Neural progenitor cell (in vitro differentiated cells): Measurements from ENCODE around the gene RIT1. TPM values are rescaled to one million over a fixed set of nuclear protein-coding genes. Genes with fewer than 3 reads are reported as not detected.

ENCODE experiments used
- DNase-seq: peaks from one replicate; pipeline ENCODE4 v3.0.0-alpha.2; 2016; ENCODE audit warnings: low spot score
- H2AFZ ChIP-seq: fragments of 200-600 bp; sonication (generic); replicated peaks from 2 replicates; pipeline ENCODE4 v1.6.1; 2016; ENCODE audit warnings: antibody characterized with exemption
- H3F3A ChIP-seq: fragments of 200-600 bp; sonication (generic); 2 replicates; pipeline ENCODE4 v1.6.1; 2016; ENCODE audit warnings: antibody characterized with exemption, low read depth
- H3K27ac ChIP-seq: fragments of 200-600 bp; sonication (generic); 2 replicates; pipeline ENCODE4 v1.5.1; 2016; ENCODE audit warnings: mild to moderate bottlenecking
- H3K27me3 ChIP-seq: fragments of 200-600 bp; sonication (generic); 2 replicates; pipeline ENCODE4 v1.6.1; 2016; ENCODE audit warnings: mild to moderate bottlenecking, moderate library complexity
- H3K36me3 ChIP-seq: fragments of 200-600 bp; sonication (generic); 2 replicates; pipeline ENCODE4 v1.5.1; 2016
- H3K4me1 ChIP-seq: fragments of 200-600 bp; sonication (generic); 2 replicates; pipeline ENCODE4 v1.6.1; 2016; ENCODE audit warnings: mixed run types
- H3K4me2 ChIP-seq: fragments of 200-600 bp; sonication (generic); 2 replicates; pipeline ENCODE4 v1.6.1; 2016
- H3K4me3 ChIP-seq: fragments of 200-600 bp; sonication (generic); 2 replicates; pipeline ENCODE4 v1.5.1; 2016
- H3K79me2 ChIP-seq: fragments of 200-600 bp; sonication (generic); 2 replicates; pipeline ENCODE4 v1.6.1; 2016; ENCODE audit warnings: low read depth
- H3K9ac ChIP-seq: fragments of 200-600 bp; sonication (generic); 2 replicates; pipeline ENCODE4 v1.6.1; 2016
- H3K9me3 ChIP-seq: fragments of 200-600 bp; sonication (generic); 2 replicates; pipeline ENCODE4 v1.5.1; 2016; ENCODE audit warnings: low read depth
- H4K20me1 ChIP-seq: fragments of 200-600 bp; sonication (generic); 2 replicates; pipeline ENCODE4 v1.6.1; 2016; ENCODE audit warnings: low read depth
- H3K27ac Mint-ChIP-seq: 3 replicates; pipeline ENCODE4 v1.8.0; 2021; ENCODE audit warnings: mixed read lengths
- H3K27me3 Mint-ChIP-seq: 2 replicates; pipeline ENCODE4 v1.8.0; 2022; ENCODE audit warnings: low read depth, mild to moderate bottlenecking, inconsistent platforms, moderate library complexity, mixed read lengths; ENCODE audit not compliant: insufficient read depth
- H3K36me3 Mint-ChIP-seq: 3 replicates; pipeline ENCODE4 v1.8.0; 2021; ENCODE audit warnings: mixed read lengths
- H3K4me1 Mint-ChIP-seq: 3 replicates; pipeline ENCODE4 v1.8.0; 2021; ENCODE audit warnings: mixed read lengths
- H3K4me3 Mint-ChIP-seq: 3 replicates; pipeline ENCODE4 v1.8.0; 2021; ENCODE audit warnings: mild to moderate bottlenecking, moderate library complexity, mixed read lengths
- H3K9me3 Mint-ChIP-seq: 3 replicates; pipeline ENCODE4 v1.8.0; 2020; ENCODE audit warnings: mixed read lengths
- EZH2 ChIP-seq: fragments of 200-600 bp; sonication (generic); IDR thresholded peaks from 2 replicates; pipeline ENCODE4 v1.6.1; 2017; ENCODE audit warnings: antibody characterized with exemption, mild to moderate bottlenecking, moderate library complexity
- EZH2phosphoT487 ChIP-seq: fragments of 200-600 bp; sonication (generic); IDR thresholded peaks from 2 replicates; pipeline ENCODE4 v1.6.1; 2017; ENCODE audit warnings: antibody characterized with exemption
- total RNA-seq: library from RNA; depleted of rRNA; stranded (reverse); fragments of >200 nt; gene quantifications from 2 replicates; pipeline ENCODE4 v1.2.3, GENCODE V29; 2015; ENCODE audit warnings: low replicate concordance
- TF ChIP-seq, protein P1 (sequence below): fragments of 200-600 bp; sonication (generic); IDR thresholded peaks from 2 replicates; pipeline ENCODE4 v1.5.1; 2017; ENCODE audit warnings: antibody characterized with exemption, mild to moderate bottlenecking

Gene RIT1
- total RNA-seq, 1 donor from 2014 or later: 51.3 TPM

DNA sequence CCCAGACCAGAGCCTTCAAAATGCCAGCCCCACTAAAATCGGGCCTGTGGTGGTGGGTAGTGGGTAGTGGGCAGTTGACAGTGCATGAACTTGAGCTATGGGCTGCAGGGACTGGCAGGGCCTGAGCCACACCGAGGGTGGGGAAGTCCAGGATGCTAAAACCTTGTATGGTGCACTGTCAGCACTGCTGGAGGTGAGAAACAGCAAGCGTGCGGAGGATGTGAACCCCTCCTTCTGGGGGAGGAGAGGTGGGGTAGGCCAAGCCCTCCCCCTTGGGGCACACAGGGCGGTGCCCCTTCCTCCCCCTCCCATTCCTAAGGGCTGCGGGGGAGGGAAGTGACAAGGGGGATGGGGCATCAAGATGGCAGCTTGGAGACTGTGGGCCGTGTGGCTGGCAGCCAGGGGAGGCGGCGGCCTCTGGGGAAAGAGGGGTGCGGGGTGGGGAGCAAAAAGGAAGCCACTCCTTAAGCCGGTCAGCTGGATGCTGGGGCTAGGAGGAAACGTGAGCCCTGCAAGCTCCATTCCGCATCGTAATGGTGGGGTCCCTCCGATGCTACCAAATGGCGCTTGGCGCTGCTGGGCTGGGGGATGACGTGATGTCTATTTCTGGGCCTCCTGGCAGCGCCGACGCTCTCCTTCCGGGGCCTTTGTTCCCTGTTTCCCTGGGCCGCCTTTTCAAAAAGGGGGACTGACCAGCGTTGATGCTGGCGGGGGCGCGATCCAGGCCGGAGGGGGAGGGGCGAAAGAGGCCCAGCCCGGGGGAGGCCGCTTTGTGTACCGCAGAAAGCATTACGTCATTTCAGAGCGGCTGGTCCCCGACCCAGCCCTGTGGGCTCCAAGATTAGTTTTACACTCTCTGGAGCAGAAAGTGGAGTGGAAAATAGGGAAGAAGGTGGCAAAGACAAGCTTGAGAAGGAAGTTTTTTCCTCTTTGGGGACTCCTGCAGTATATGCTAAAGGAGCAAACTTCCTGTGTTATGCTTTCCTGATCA, 51.0 kb downstream of the RIT1 start:
- Histone ChIP-seq H3K4me3 (no peak overlapping the region), H3K36me3 (no peaks in the 10 kb centered on the region), H2AFZ (no peak overlapping the region), H3K9ac (peak overlapping the region; percentile 24), H3K27me3 (peaks cover 32% of the 10 kb centered on the region), H3K4me2 (no peak overlapping the region), H4K20me1 (no peaks in the 10 kb centered on the region), H3K9me3 (no peaks in the 10 kb centered on the region), H3K27ac (no peak overlapping the region), H3K4me1 (peaks cover 6% of the 10 kb centered on the region), H3F3A (peaks cover 22% of the 10 kb centered on the region), H3K79me2 (peaks cover 22% of the 10 kb centered on the region)
- Mint-ChIP-seq H3K36me3 (peaks cover 3% of the 10 kb centered on the region), H3K27me3 (peaks cover 3% of the 10 kb centered on the region), H3K9me3 (no peaks in the 10 kb centered on the region), H3K27ac (no peak overlapping the region), H3K4me1 (peaks cover 35% of the 10 kb centered on the region), H3K4me3 (peak overlapping the region; percentile 89)
- TF ChIP-seq EZH2: no peak
- no peak for TF ChIP-seq EZH2phosphoT487
- TF ChIP-seq, protein P1, sequence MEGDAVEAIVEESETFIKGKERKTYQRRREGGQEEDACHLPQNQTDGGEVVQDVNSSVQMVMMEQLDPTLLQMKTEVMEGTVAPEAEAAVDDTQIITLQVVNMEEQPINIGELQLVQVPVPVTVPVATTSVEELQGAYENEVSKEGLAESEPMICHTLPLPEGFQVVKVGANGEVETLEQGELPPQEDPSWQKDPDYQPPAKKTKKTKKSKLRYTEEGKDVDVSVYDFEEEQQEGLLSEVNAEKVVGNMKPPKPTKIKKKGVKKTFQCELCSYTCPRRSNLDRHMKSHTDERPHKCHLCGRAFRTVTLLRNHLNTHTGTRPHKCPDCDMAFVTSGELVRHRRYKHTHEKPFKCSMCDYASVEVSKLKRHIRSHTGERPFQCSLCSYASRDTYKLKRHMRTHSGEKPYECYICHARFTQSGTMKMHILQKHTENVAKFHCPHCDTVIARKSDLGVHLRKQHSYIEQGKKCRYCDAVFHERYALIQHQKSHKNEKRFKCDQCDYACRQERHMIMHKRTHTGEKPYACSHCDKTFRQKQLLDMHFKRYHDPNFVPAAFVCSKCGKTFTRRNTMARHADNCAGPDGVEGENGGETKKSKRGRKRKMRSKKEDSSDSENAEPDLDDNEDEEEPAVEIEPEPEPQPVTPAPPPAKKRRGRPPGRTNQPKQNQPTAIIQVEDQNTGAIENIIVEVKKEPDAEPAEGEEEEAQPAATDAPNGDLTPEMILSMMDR: no peak
- DNase-seq: peak; percentile 53

DNA sequence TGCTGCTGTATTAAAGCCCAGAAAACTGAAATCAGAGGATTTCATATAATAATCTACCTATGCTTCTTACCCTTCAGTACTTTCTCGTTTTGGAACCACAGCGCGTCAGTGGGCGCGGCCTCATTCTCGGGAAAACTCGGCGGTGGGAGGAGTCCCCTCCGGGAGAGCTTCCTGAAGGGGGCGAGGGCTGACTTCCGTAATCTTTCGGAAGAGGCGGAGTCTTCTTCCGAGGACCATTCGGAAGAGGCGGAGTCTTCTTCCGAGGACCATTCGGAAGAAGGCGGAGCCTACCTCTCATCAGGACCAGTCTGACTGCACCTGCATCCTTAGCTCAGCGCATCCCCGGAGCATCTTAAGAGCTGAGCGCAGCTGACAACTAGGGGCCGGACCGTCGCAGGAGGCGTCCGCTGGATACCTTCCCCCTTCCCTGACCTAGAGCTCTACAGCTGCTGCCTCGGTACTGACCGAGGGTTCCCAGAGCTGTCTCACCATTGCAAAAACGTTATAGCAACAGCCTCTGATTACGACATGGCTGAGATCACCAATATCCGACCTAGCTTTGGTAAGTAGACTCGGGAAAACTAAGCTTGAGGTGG, 51.8 kb downstream of the RIT1 start, which contains the start of gene SYT11:
TSS of gene SYT11 (plus strand) at position 334 of the 596 bp plus-strand sequence. CDS start at position 529, 195 bp downstream.
- Histone ChIP-seq H3K9ac (no peak within 1 kb of the TSS), H3K27me3 (peaks cover 32% of the 10 kb centered on the region), H2AFZ (no peak within 1 kb of the TSS), H3K9me3 (no peaks in the 10 kb centered on the region), H3K27ac (no peak within 1 kb of the TSS), H3K4me1 (peaks cover 6% of the 10 kb centered on the region), H3K36me3 (no peaks in the 10 kb centered on the region), H3F3A (peaks cover 22% of the 10 kb centered on the region), H3K79me2 (peaks cover 31% of the 10 kb centered on the region), H3K4me3 (peak within 1 kb of the TSS; percentile 50), H3K4me2 (peak within 1 kb of the TSS; percentile 58), H4K20me1 (no peaks in the 10 kb centered on the region)
- TF ChIP-seq EZH2phosphoT487: no peak
- no peak for TF ChIP-seq EZH2
- TF ChIP-seq, protein P1: no peak
- peaks cover 8% of the 10 kb centered on the region for H3K36me3 Mint-ChIP-seq
- H3K27me3 Mint-ChIP-seq: peaks cover 3% of the 10 kb centered on the region
- peaks cover 35% of the 10 kb centered on the region for H3K4me1 Mint-ChIP-seq
- peak within 1 kb of the TSS; percentile 89 for H3K27ac Mint-ChIP-seq
- H3K9me3 Mint-ChIP-seq: no peaks in the 10 kb centered on the region
- H3K4me3 Mint-ChIP-seq: peak within 1 kb of the TSS; percentile 98
- peak; percentile 99 for DNase-seq

DNA sequence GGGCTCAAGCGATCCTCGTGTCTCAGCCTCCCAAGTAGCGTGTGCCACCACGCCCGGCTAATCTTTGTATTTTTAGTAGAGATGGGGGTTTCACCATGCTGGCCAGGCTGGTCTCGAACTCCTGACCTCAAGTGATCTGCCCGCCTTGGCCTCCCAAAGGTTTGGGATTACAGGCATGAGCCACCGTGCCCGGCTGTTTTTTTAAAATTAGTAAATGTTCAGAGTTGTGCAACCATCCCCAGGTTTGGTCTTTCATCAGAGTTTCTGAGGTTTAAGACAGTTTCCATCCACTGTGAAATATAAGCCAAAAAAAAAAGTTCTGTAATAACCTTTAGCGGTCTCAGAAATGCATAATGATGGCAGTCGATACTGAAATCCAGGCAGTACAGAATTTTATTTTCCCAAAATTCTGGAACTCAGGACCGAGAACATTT, 52.3 kb downstream of the RIT1 start:
- H3K4me1 Mint-ChIP-seq: peaks cover 35% of the 10 kb centered on the region
- Histone ChIP-seq H3K79me2 (peaks cover 36% of the 10 kb centered on the region), H3K27me3 (peaks cover 32% of the 10 kb centered on the region), H2AFZ (no peak overlapping the region), H3F3A (peaks cover 22% of the 10 kb centered on the region), H3K27ac (no peak overlapping the region), H3K4me3 (peak overlapping the region; percentile 50), H4K20me1 (no peaks in the 10 kb centered on the region), H3K4me1 (peaks cover 6% of the 10 kb centered on the region), H3K4me2 (peak overlapping the region; percentile 58), H3K36me3 (no peaks in the 10 kb centered on the region), H3K9me3 (no peaks in the 10 kb centered on the region), H3K9ac (no peak overlapping the region)
- peaks cover 9% of the 10 kb centered on the region for H3K36me3 Mint-ChIP-seq
- no peaks in the 10 kb centered on the region for H3K9me3 Mint-ChIP-seq
- peaks cover 3% of the 10 kb centered on the region for H3K27me3 Mint-ChIP-seq
- TF ChIP-seq EZH2: no peak
- peak overlapping the region; percentile 89 for H3K4me3 Mint-ChIP-seq
- peak overlapping the region; percentile 89 for H3K27ac Mint-ChIP-seq
- no peak for DNase-seq
